HG03039 (cell line): ENCODE results near the gene HENMT1.
"Not testable (repeated sequence)": the region's sequence is repeated elsewhere in the genome, so short reads cannot be mapped to it uniquely, and the experiment has no call there.

Source experiments
- ATAC-seq: cut with Tn5 transposase; IDR thresholded peaks from one replicate; pipeline ENCODE4 v1.9.1; 2021; ENCODE audit warnings: mild to moderate bottlenecking, moderate library complexity; ENCODE audit not compliant: unreplicated experiment

Gene HENMT1

GRCh38 chr1:108671143-108671542 lies 10.2 kb upstream of the HENMT1 start:
- ATAC-seq = no peak

GRCh38 chr1:108670131-108670773 lies 9.4 kb upstream of the HENMT1 start:
- ATAC-seq = no peak

GRCh38 chr1:108669679-108670078 lies 8.8 kb upstream of the HENMT1 start:
- no peak for ATAC-seq

- no peak for ATAC-seq
Measured at GRCh38 chr1:108668777-108669176, 7.9 kb upstream of the HENMT1 start.

- not testable (repeated sequence) for ATAC-seq
Measured at GRCh38 chr1:108667422-108667821, 6.5 kb upstream of the HENMT1 start.

GRCh38 chr1:108665771-108666170 lies 4.9 kb upstream of the HENMT1 start:
- ATAC-seq = no peak

- no peak for ATAC-seq
Measured at GRCh38 chr1:108665067-108665466, 4.2 kb upstream of the HENMT1 start.

GRCh38 chr1:108664481-108664880 lies 3.6 kb upstream of the HENMT1 start:
- no peak for ATAC-seq

- no peak for ATAC-seq
Measured at GRCh38 chr1:108663074-108663473, 2.2 kb upstream of the HENMT1 start.

- no peak for ATAC-seq
Measured at GRCh38 chr1:108657356-108658080, 3.4 kb downstream of the HENMT1 start.

- ATAC-seq = no peak
Measured at GRCh38 chr1:108653431-108654105, 7.3 kb downstream of the HENMT1 start.

- ATAC-seq = no peak
Measured at GRCh38 chr1:108646648-108647269, 14.1 kb downstream of the HENMT1 start.

GRCh38 chr1:108646265-108646647 lies 14.6 kb downstream of the HENMT1 start:
- ATAC-seq = no peak

GRCh38 chr1:108645564-108646184 lies 15.2 kb downstream of the HENMT1 start:
- ATAC-seq = no peak

GRCh38 chr1:108644984-108645383 lies 15.9 kb downstream of the HENMT1 start:
- ATAC-seq = no peak

- no peak for ATAC-seq
Measured at GRCh38 chr1:108643492-108644335, 17.2 kb downstream of the HENMT1 start.

GRCh38 chr1:108640863-108641262 lies 20.0 kb downstream of the HENMT1 start:
- not testable (repeated sequence) for ATAC-seq

- ATAC-seq = no peak
Measured at GRCh38 chr1:108639899-108640560, 20.9 kb downstream of the HENMT1 start.

GRCh38 chr1:108636876-108637275 lies 24.0 kb downstream of the HENMT1 start:
- ATAC-seq = no peak

- no peak for ATAC-seq
Measured at GRCh38 chr1:108634521-108634920, 26.4 kb downstream of the HENMT1 start.
